Measurements from ENCODE around the gene TCERG1L.
A peak's percentile ranks its signal among the peaks of the same experiment; 100 is the strongest.

TCERG1L gene

DNA sequence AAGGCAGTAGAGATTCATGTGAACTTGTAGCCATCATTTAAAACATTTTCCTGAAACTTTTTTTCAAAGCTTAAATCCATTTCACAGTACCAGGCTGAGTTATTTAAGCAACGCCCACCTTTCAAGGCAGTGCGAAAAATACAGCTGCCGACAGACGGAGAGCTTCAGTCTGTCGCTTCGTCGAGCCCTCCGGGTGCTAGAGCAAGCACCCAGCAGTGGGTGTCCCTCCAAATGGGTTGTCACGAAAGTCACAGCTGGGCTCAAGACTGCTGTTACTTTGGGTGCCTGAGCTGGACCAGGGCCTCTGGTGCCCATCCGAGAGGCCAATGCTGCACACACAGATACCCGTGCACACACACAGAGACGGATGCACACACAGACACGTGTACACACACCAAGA is 135.6 kb downstream of the TCERG1L start:
- no peaks in the 10 kb centered on the region for H3K36me3 ChIP-seq
- no peak for DNase-seq
- no peak overlapping the region for H3K27ac ChIP-seq
- no peaks in the 10 kb centered on the region for H3K27me3 ChIP-seq (ENCODE audit: insufficient read depth, low read depth, severe bottlenecking)
- H3K4me3 ChIP-seq (ENCODE audit: low read depth, low read length): no peak overlapping the region
- no peaks in the 10 kb centered on the region for H3K9me3 ChIP-seq (ENCODE audit: severe bottlenecking)
- TF ChIP-seq, protein P1, sequence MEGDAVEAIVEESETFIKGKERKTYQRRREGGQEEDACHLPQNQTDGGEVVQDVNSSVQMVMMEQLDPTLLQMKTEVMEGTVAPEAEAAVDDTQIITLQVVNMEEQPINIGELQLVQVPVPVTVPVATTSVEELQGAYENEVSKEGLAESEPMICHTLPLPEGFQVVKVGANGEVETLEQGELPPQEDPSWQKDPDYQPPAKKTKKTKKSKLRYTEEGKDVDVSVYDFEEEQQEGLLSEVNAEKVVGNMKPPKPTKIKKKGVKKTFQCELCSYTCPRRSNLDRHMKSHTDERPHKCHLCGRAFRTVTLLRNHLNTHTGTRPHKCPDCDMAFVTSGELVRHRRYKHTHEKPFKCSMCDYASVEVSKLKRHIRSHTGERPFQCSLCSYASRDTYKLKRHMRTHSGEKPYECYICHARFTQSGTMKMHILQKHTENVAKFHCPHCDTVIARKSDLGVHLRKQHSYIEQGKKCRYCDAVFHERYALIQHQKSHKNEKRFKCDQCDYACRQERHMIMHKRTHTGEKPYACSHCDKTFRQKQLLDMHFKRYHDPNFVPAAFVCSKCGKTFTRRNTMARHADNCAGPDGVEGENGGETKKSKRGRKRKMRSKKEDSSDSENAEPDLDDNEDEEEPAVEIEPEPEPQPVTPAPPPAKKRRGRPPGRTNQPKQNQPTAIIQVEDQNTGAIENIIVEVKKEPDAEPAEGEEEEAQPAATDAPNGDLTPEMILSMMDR (IDR thresholded peaks at IDR 0.05; ENCODE audit: low read depth, low read length): no peak

DNA sequence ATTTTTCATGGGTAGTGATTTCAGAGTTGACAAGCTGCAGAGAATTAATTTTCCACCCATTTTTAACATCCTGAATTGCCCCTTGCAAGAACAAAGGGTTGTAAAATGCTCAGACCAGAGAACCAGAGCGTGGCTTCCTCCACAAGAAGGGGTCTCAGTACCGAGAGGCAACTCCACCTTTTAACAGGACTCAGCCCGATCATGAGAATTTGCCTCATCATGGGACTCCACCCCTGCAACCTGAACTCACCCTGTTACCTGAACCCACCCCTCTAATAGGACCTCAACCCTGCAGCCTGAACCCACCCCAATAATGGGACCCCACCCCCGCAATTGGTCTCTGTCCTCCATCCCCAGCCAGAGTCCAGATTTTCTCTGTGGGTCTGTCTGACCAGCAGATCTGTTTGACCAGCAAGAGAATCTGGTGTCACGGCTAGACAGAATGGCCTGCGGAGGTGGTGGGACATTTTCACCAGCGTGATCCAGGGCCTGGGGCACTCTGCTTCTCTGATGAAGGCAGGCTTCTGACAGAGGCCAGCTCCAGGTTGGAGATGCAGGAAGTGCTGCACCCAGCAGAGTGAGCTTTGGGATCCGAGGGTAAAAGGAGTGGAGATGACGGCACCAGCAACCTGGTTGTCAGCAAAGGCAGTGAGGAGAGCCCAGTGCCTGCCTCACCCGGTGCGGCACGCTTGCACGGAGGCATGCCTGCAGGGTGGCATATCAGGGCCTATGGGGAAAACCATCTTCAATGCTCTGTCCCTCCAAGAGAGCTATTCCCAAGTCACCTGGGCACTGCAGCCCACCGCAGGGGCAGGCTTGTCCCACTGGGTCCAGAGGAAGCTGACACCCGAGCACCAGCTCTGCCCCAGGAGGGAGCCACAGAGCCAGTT is 136.6 kb downstream of the TCERG1L start:
- TF ChIP-seq, protein P1 (IDR thresholded peaks at IDR 0.05; ENCODE audit: low read depth, low read length): no peak
- H3K9me3 ChIP-seq (ENCODE audit: severe bottlenecking): no peaks in the 10 kb centered on the region
- no peaks in the 10 kb centered on the region for H3K36me3 ChIP-seq
- no peak overlapping the region for H3K4me3 ChIP-seq (ENCODE audit: low read depth, low read length)
- no peak for DNase-seq
- no peak overlapping the region for H3K27ac ChIP-seq
- H3K27me3 ChIP-seq (ENCODE audit: insufficient read depth, low read depth, severe bottlenecking): no peaks in the 10 kb centered on the region

DNA sequence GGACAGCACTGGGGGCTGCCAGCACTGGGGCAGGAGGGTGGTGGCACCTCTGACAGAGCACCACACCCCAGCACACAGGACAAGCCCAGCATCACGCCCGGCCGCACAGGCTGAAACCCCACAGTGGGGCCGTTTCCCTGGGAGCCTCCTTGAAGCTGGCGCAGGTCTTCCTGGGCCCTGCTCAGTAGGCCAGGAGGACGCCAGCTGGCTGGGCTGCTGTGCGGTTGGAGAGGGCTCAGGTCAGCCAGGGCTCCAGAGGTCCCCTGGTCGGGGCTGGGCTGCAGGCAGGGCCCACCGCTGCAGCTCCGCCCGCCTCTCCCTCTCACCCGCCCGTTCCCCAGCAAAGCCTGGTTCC is 137.3 kb downstream of the TCERG1L start:
- TF ChIP-seq, protein P1 (IDR thresholded peaks at IDR 0.05; ENCODE audit: low read depth, low read length): no peak
- Histone ChIP-seq H3K36me3 (no peaks in the 10 kb centered on the region), H3K27ac (no peak overlapping the region), H3K27me3 (ENCODE audit: insufficient read depth, low read depth, severe bottlenecking) (no peaks in the 10 kb centered on the region), H3K9me3 (ENCODE audit: severe bottlenecking) (no peaks in the 10 kb centered on the region), H3K4me3 (ENCODE audit: low read depth, low read length) (no peak overlapping the region)
- DNase-seq: peak; percentile 43

DNA sequence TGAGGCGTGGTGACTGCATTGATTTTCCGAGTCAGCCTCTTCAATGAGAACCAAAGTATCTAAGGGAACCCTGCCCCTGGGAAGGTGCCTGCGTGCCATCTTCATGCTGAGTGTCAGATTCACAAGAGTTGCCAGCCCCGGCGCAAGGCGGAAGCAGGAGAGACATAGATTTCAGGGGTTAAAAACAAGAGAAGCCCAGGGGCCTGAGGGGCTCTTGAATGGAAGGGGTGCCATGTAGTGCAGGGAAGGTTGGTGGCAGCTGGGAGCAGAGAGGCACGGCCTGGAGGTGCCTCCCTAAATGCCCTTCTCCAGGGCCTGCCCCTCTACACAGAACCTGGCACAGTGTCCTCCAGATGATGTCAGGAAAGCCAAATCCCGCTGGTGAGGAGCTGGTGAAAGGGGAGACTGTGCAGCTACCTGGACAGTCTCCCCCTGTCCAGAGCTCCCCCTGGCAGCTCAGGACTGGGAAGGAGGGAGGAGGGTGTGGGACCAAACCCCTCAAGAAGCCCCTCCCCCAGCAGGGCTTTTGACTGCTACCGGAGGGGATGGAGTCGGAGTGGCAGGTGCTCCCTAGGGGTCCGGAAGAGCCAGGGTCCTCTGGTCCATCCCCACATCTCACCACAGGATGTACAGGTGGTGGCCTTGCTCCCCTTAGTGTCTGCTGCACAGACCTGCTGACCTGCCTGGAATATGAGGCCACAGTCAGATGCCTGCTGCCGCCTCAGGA is 137.9 kb downstream of the TCERG1L start:
- DNase-seq: no peak
- Histone ChIP-seq H3K27me3 (ENCODE audit: insufficient read depth, low read depth, severe bottlenecking) (no peaks in the 10 kb centered on the region), H3K36me3 (no peaks in the 10 kb centered on the region), H3K27ac (no peak overlapping the region), H3K4me3 (ENCODE audit: low read depth, low read length) (no peak overlapping the region), H3K9me3 (ENCODE audit: severe bottlenecking) (no peaks in the 10 kb centered on the region)
- TF ChIP-seq, protein P1 (IDR thresholded peaks at IDR 0.05; ENCODE audit: low read depth, low read length): no peak

DNA sequence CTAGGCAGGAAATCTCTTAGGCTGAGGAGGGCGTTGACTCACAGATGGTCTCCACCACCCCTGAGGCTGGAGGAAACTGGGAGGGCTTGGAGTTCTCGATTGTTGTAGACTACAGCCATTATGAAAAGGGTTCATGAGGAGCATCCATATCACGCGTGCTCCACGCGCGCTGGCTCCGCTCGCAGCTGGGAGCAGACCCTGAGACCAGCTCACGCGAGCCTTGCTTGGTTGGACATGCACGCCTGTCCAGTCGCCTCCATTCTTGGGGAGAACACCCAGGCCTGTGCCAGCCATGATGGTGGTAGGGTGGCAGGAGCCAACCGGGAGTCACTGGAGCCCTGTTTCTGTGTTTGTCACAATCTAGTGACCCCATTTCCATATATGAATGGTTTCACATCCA is 139.1 kb downstream of the TCERG1L start:
- Histone ChIP-seq H3K4me3 (ENCODE audit: low read depth, low read length) (no peak overlapping the region), H3K27me3 (ENCODE audit: insufficient read depth, low read depth, severe bottlenecking) (no peaks in the 10 kb centered on the region), H3K36me3 (no peaks in the 10 kb centered on the region), H3K9me3 (ENCODE audit: severe bottlenecking) (no peaks in the 10 kb centered on the region), H3K27ac (no peak overlapping the region)
- no peak for DNase-seq
- TF ChIP-seq, protein P1 (IDR thresholded peaks at IDR 0.05; ENCODE audit: low read depth, low read length): no peak

Measured in WERI-Rb-1 (cell line).